CD4-positive, alpha-beta T cell treated with Interleukin-12 subunit alpha and Interleukin-12 subunit beta, for 1 hour (primary cell): ENCODE results near the gene BABAM2.
"Not testable (repeated sequence)": the region's sequence is repeated elsewhere in the genome, so short reads cannot be mapped to it uniquely, and the experiment has no call there.

Experiments
- DNase-seq: peaks from one replicate; pipeline ENCODE4 v3.0.0-alpha.2; 2020

BABAM2 gene

GRCh38 chr2:28086611-28087010, 196.1 kb downstream of the BABAM2 start:
- DNase-seq: no peak

GRCh38 chr2:28088970-28089369, 198.4 kb downstream of the BABAM2 start:
- DNase-seq: no peak

GRCh38 chr2:28089486-28089885, 199.0 kb downstream of the BABAM2 start:
- DNase-seq: no peak

- DNase-seq: no peak
These were observed 202.8 kb downstream of the BABAM2 start for GRCh38 chr2:28093308-28093707.

GRCh38 chr2:28093768-28094167, 203.2 kb downstream of the BABAM2 start:
- no peak for DNase-seq

- DNase-seq: no peak
These were observed 204.2 kb downstream of the BABAM2 start for GRCh38 chr2:28094739-28095138.

- no peak for DNase-seq
These were observed 205.1 kb downstream of the BABAM2 start for GRCh38 chr2:28095622-28096021.

GRCh38 chr2:28096421-28096820, 205.9 kb downstream of the BABAM2 start:
- no peak for DNase-seq

GRCh38 chr2:28098501-28099225, 208.1 kb downstream of the BABAM2 start:
- no peak for DNase-seq

- DNase-seq: no peak
These were observed 210.6 kb downstream of the BABAM2 start for GRCh38 chr2:28101123-28101522.

GRCh38 chr2:28101892-28102291, 211.4 kb downstream of the BABAM2 start:
- DNase-seq: no peak

GRCh38 chr2:28102455-28102874, 211.9 kb downstream of the BABAM2 start:
- DNase-seq: no peak

- no peak for DNase-seq
These were observed 213.1 kb downstream of the BABAM2 start for GRCh38 chr2:28103611-28104010.

- no peak for DNase-seq
These were observed 217.6 kb downstream of the BABAM2 start for GRCh38 chr2:28108143-28108542.

GRCh38 chr2:28113771-28114170, 223.2 kb downstream of the BABAM2 start:
- not testable (repeated sequence) for DNase-seq

- DNase-seq: no peak
These were observed 226.6 kb downstream of the BABAM2 start for GRCh38 chr2:28117104-28117596.

GRCh38 chr2:28119631-28120030, 229.1 kb downstream of the BABAM2 start:
- no peak for DNase-seq

- no peak for DNase-seq
These were observed 237.9 kb downstream of the BABAM2 start for GRCh38 chr2:28128281-28128950.

GRCh38 chr2:28129955-28130695, 239.6 kb downstream of the BABAM2 start:
- no peak for DNase-seq

GRCh38 chr2:28133778-28134177, 243.2 kb downstream of the BABAM2 start:
- DNase-seq: no peak

GRCh38 chr2:28134262-28134812, 243.8 kb downstream of the BABAM2 start:
- DNase-seq: no peak

GRCh38 chr2:28134857-28135256, 244.3 kb downstream of the BABAM2 start:
- DNase-seq: no peak

GRCh38 chr2:28135324-28135723, 244.8 kb downstream of the BABAM2 start:
- DNase-seq: no peak
